K562 (cell line): ENCODE measurements around the gene ABHD14A.

Source experiments
- CHD2 ChIP-seq: IDR thresholded peaks from 2 replicates; pipeline ENCODE4 v1.6.1; 2011; ENCODE audit warnings: low read depth, low read length
- ELF1 ChIP-seq: fragments of 200-800 bp; sonication (Bioruptor generic); IDR thresholded peaks from 2 replicates; pipeline ENCODE4 v1.6.1; 2016; ENCODE audit warnings: missing genetic modification characterization, missing compliant biosample characterization
- EZH2 ChIP-seq: IDR thresholded peaks from 2 replicates; pipeline ENCODE4 v1.6.1; 2012; ENCODE audit warnings: low read depth, mild to moderate bottlenecking, inconsistent platforms, low read length, borderline replicate concordance
- POLR2A ChIP-seq: fragments of 450-650 bp; conservative IDR thresholded peaks from 2 replicates; pipeline ENCODE4 v1.6.1; 2016
- RBBP5 ChIP-seq: fragments of 200-600 bp; sonication (generic); IDR thresholded peaks from 2 replicates; pipeline ENCODE4 v1.6.1; 2012; ENCODE audit warnings: borderline replicate concordance, mild to moderate bottlenecking, low read length, control low read depth, inconsistent platforms; ENCODE audit not compliant: insufficient read depth, poor library complexity, severe bottlenecking
- REST ChIP-seq, 2 experiments: fragments of 450-650 bp; formaldehyde crosslinking in 1 of 2; IDR thresholded peaks; 2 replicates each; pipeline versions ENCODE4 v1.4.0 to v1.6.1; 2014 to 2020; ENCODE audit warnings: mild to moderate bottlenecking in 2 of 2, borderline replicate concordance in 1 of 2, low read depth in 1 of 2
- ZBTB49 ChIP-seq: sonication (generic); formaldehyde crosslinking; IDR thresholded peaks from 2 replicates; pipeline ENCODE4 v1.8.0; 2022; ENCODE audit warnings: missing genetic modification reagents, mild to moderate bottlenecking, borderline replicate concordance
- ZNF212 ChIP-seq: fragments of 450-650 bp; formaldehyde crosslinking; IDR thresholded peaks from 2 replicates; pipeline ENCODE4 v1.4.0; 2020; ENCODE audit warnings: mild to moderate bottlenecking

DNA sequence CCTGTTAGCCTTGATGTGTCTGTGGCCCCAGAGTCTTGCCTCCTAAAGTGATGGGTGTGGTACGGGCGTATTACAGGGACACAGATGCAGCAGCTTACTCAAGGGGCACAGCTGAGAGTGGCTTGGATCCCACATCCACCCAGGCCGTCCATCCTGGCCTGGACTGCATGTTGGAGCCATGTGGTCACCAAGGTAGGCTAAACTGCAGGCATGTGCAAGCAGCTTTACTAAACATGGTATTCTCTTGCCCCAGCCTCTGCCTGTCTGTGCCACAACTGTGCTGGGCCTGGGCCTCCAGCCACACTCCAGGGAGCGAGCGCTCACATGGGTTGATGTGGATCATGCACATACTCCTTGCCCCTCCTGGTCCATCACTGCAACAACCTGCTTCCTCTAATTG, 25.7 kb upstream of the ABHD14A start:
- TF ChIP-seq CHD2 (no peak), EZH2 (no peak), POLR2A (no peak), ZBTB49 (CRISPR knock-in tag) (no peak), REST (IDR thresholded peaks at IDR 0.05; ENCODE audit: borderline replicate concordance) (no peak), REST (CRISPR knock-in tag; IDR thresholded peaks at IDR 0.05; ENCODE audit: low read depth) (no peak), RBBP5 (no peak), ZNF212 (CRISPR knock-in tag) (no peak), ELF1 (tag) (no peak)
